NCI-H2171 (cell line): Measurements from ENCODE around the gene SETD3.

Source experiments
- DNase-seq: peaks from one replicate; lab custom pipeline; 2025; lab: John Stamatoyannopoulos, UW

The SETD3 gene

GRCh38 chr14:99422228-99423010, 58.2 kb downstream of the SETD3 start:
- DNase-seq = no peak

GRCh38 chr14:99420711-99421110, 59.9 kb downstream of the SETD3 start:
- DNase-seq = no peak

GRCh38 chr14:99419905-99420304, 60.8 kb downstream of the SETD3 start:
- DNase-seq = no peak

- no peak for DNase-seq
These were observed 62.4 kb downstream of the SETD3 start for GRCh38 chr14:99418242-99418641.

- no peak for DNase-seq
These were observed 63.8 kb downstream of the SETD3 start for GRCh38 chr14:99416909-99417308.

GRCh38 chr14:99415496-99416281, 65.0 kb downstream of the SETD3 start:
- DNase-seq = peak; percentile 71

GRCh38 chr14:99413911-99414310, 66.7 kb downstream of the SETD3 start:
- DNase-seq = no peak

GRCh38 chr14:99413172-99413571, 67.5 kb downstream of the SETD3 start:
- DNase-seq = no peak

GRCh38 chr14:99412117-99413061, 68.3 kb downstream of the SETD3 start:
- DNase-seq = no peak

GRCh38 chr14:99410019-99410418, 70.6 kb downstream of the SETD3 start:
- DNase-seq = no peak

- DNase-seq = no peak
These were observed 71.7 kb downstream of the SETD3 start for GRCh38 chr14:99408971-99409289.

- no peak for DNase-seq
These were observed 72.2 kb downstream of the SETD3 start for GRCh38 chr14:99408286-99408970.

- DNase-seq = no peak
These were observed 73.2 kb downstream of the SETD3 start for GRCh38 chr14:99407416-99407815.

- no peak for DNase-seq
These were observed 77.7 kb downstream of the SETD3 start for GRCh38 chr14:99402950-99403349.

GRCh38 chr14:99402285-99402648, 78.4 kb downstream of the SETD3 start:
- no peak for DNase-seq

- DNase-seq = no peak
These were observed 78.9 kb downstream of the SETD3 start for GRCh38 chr14:99401621-99402284.

GRCh38 chr14:99401211-99401610, 79.4 kb downstream of the SETD3 start:
- no peak for DNase-seq

- no peak for DNase-seq
These were observed 83.0 kb downstream of the SETD3 start for GRCh38 chr14:99397698-99398097.

- DNase-seq = no peak
These were observed 84.6 kb downstream of the SETD3 start for GRCh38 chr14:99395909-99396530.

GRCh38 chr14:99394602-99395156, 86.0 kb downstream of the SETD3 start:
- DNase-seq = no peak
